Measurements from ENCODE around the gene ATR.
"Not testable (repeated sequence)": the region's sequence is repeated elsewhere in the genome, so short reads cannot be mapped to it uniquely, and the experiment has no call there.

ATR gene

GRCh38 chr3:142447852-142448823, 130.4 kb downstream of the ATR start, which contains the start of gene XRN1:
TSS of gene XRN1 (minus strand) at chr3:142448037. CDS start at chr3:142447944, 93 bp downstream.
- DNase-seq (ENCODE audit: low read depth): peak; percentile 89

GRCh38 chr3:142447301-142447851, 131.2 kb downstream of the ATR start:
- DNase-seq (ENCODE audit: low read depth): peak; percentile 9

- DNase-seq (ENCODE audit: low read depth): peak; percentile 24
Observed at GRCh38 chr3:142445816-142446254, 132.7 kb downstream of the ATR start.

- DNase-seq (ENCODE audit: low read depth): no peak
Observed at GRCh38 chr3:142444343-142444742, 134.2 kb downstream of the ATR start.

- DNase-seq (ENCODE audit: low read depth): not testable (repeated sequence)
Observed at GRCh38 chr3:142443060-142443459, 135.5 kb downstream of the ATR start.

GRCh38 chr3:142439499-142440220, 138.9 kb downstream of the ATR start:
- DNase-seq (ENCODE audit: low read depth): not testable (repeated sequence)

- not testable (repeated sequence) for DNase-seq (ENCODE audit: low read depth)
Observed at GRCh38 chr3:142438096-142438495, 140.4 kb downstream of the ATR start.

GRCh38 chr3:142436951-142437585, 141.5 kb downstream of the ATR start:
- no peak for DNase-seq (ENCODE audit: low read depth)

DNA sequence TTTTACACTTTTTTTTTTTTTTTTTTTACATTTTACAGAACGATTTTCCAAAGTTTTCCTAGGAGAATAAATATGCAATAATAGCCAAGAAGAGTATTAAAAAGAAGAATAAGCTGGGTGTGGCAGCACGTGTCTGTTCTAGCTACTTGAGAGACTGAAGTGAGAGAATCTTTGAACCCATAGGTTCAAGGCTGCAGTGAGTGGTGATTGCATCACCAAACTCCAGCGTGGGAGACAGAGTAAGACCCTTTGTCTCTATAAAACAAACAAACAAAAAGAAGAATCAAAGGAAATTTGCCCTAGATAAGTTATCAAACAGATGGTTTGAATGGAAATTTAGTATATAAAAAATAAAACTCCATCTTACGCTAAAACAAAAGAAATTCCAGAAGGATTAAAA, 144.0 kb downstream of the ATR start:
- no peak for DNase-seq (ENCODE audit: low read depth)

DNA sequence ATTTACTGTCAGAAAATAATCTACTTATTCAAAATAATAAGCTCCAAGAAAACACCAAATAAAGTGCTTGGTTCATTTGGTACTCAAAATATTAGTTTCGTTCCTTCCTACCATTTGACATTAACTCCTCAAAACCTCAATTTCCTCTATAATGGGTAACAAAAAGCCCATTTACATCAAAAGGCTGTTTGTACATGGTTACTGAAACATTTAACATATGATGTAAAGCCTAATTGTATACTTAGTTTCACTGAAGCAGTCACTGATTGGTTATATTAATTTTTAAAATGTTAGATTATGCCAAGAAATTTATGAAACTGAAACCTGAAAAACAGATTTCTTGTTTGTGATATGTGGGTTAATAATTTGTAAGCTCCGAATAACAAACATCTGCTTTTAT, 145.4 kb downstream of the ATR start:
- DNase-seq (ENCODE audit: low read depth): no peak

- no peak for DNase-seq (ENCODE audit: low read depth)
Observed at GRCh38 chr3:142429582-142429981, 149.0 kb downstream of the ATR start.

DNA sequence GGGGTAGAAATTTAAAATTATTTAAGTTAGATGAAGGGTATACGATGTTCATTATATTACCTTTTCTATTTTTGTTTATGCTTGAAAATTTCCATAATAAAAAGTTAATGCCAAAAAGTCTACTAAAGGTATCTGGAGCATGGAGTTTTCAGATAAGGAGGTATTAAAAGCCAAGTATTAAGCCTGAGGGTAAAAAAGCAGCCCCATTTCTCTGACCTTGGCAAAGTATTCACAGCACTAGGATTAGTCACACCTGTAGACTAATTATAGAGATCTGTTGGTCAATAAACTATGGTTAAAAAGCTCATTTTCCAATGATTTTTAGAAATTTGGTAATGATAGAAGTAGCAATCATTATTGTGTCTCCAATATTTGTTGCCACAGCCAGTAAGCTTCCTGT, 153.8 kb downstream of the ATR start:
- no peak for DNase-seq (ENCODE audit: low read depth)

DNA sequence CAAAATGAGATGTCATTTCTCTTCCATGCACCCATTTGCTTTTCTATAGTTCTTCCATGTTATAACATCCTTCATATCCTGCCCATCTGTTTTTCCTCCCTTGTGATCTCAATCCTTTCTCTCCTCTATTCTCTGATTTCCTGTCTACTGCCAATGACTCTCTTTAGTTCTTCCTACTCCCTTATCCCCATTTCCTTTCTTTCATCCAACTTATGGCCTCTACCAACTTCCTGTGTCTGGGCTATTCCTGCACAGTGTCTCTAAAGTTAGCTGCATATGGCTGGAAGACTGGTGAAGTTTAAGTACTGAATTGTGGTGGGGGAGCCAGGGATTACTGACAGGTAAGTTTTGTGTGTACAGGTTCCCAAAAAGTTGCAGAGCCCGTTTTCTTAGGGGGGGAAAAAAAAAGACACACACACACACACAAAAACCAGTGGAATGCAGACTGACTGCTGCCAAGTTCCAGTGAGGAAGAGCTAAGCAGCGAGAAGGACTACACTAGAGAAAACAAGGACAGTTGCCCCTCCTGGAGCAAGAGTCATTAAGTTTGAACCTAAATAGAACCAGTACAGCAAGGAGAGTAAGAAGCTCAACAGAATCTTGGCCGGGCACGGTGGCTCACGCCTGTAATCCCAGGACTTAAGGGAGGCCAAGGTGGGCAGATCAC, 159.5 kb downstream of the ATR start:
- no peak for DNase-seq (ENCODE audit: low read depth)

GRCh38 chr3:142417302-142417701, 161.2 kb downstream of the ATR start:
- DNase-seq (ENCODE audit: low read depth): no peak

DNA sequence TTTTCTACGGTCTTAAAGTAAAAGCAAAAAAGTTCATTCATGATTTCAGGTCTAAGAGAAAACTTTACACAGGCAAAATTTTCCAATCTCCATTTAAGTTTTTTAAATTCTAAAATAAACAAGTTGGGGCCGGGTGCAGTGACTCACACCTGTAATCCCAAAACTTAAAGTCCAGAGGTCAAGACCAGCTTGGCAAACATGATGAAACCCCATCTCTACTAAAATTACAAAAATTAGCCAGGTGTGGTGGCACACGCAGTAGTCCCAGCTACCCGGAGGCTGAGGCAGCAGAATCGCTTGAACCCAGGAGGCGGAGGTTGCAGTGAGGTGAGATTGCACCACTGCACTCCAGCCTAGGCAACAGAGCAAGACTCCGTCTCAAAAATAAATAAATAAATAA, 178.0 kb downstream of the ATR start:
- DNase-seq (ENCODE audit: low read depth): not testable (repeated sequence)

Data from stimulated activated CD4-positive, alpha-beta T cell treated with anti-CD3 and anti-CD28 coated beads, Interleukin-2, amount 100 ng/mL, for 4 hours (primary cell).